Measurements from ENCODE around the gene KLHL17.
"Not testable (repeated sequence)": the region's sequence is repeated elsewhere in the genome, so short reads cannot be mapped to it uniquely, and the experiment has no call there.

The KLHL17 gene

DNA sequence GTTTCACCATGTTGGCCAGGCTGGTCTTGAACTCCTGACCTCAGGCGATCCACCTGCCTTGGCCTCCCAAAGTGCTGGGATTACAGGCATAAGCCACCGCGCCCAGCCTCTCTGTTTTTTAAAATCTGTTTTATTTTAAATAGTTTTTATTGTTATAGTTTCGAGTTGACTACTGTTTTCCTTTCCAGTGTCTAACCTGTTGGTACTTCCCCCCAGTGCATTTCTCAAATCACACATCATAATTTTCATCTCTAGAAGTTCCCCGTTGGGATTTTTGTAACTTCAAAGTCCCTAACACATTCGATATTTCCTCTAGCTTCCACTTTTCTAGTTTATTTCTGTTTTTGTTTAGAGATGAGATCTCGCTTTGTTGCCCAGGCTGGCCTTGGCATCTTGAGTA is 32.0 kb downstream of the KLHL17 start:
- no peaks in the 10 kb centered on the region for H3K36me3 ChIP-seq (replicated peaks; ENCODE audit: low read depth, low read length)
- peak overlapping the region; percentile 48 for H3K27ac ChIP-seq (ENCODE audit: low read length)
- H3K9ac ChIP-seq (ENCODE audit: low read length), result no peak overlapping the region
- no peaks in the 10 kb centered on the region for H3K79me2 ChIP-seq (ENCODE audit: low read length)
- H3K4me2 ChIP-seq (ENCODE audit: low read length), result peak overlapping the region; percentile 67
- H2AFZ ChIP-seq (ENCODE audit: low read depth, low read length), result no peak overlapping the region
- no peaks in the 10 kb centered on the region for H3K9me3 ChIP-seq (ENCODE audit: insufficient read depth, low read length)
- H3K27me3 ChIP-seq (ENCODE audit: low read depth, low read length), result peaks cover 23% of the 10 kb centered on the region
- H3K4me3 ChIP-seq (ENCODE audit: low read length), result 0 out of 2 replicates have a peak overlapping the region, but pooled peaks have one; percentile 27
- H4K20me1 ChIP-seq (ENCODE audit: insufficient read depth, low read length), result peaks cover 2% of the 10 kb centered on the region; the same call in 1 of the 2 replicates
- peaks cover 18% of the 10 kb centered on the region for H3K4me1 ChIP-seq (ENCODE audit: low read length)
- TF ChIP-seq CTCF (IDR thresholded peaks at IDR 0.05; ENCODE audit: low read depth, low read length) (no peak), EZH2phosphoT487 (IDR thresholded peaks at IDR 0.05; ENCODE audit: low read depth) (no peak)

DNA sequence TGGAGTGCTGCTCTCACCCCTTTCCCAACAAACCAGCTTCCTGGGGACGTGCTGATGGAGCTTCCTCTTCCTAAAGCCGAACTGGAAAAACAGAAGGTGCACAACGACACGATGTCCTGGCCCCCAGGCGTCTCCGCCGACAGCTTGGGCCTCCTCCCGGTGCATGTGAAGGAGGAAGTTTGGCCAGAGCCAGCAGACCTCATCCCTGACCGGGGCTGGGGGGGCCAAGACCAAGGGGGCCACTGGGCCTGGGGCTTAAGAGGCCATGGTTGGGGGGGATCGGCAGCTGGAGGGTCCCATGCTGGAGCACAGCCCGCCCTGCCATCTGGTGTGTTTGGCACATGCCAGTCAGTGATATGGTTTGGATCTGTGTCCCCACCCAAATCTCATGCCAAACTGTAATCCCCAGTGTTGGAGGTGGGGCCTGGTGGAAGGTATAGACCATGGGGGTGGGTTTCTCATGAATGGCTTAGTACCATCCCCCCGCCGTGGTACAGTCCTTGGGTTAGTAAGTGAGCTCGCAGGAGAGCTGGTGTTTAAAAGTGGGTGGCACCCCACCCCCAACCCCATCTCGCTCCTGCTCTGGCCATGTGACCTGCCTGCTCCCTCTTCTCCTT is 33.1 kb downstream of the KLHL17 start:
- H3K27me3 ChIP-seq (ENCODE audit: low read depth, low read length), result peaks cover 22% of the 10 kb centered on the region
- no peak for TF ChIP-seq EZH2phosphoT487 (IDR thresholded peaks at IDR 0.05; ENCODE audit: low read depth)
- TF ChIP-seq CTCF (IDR thresholded peaks at IDR 0.05; ENCODE audit: low read depth, low read length), result no peak
- no peaks in the 10 kb centered on the region for H3K36me3 ChIP-seq (replicated peaks; ENCODE audit: low read depth, low read length)
- H3K4me2 ChIP-seq (ENCODE audit: low read length), result no peak overlapping the region
- H3K4me3 ChIP-seq (ENCODE audit: low read length), result no peak overlapping the region
- peaks cover 2% of the 10 kb centered on the region; the same call in 1 of the 2 replicates for H4K20me1 ChIP-seq (ENCODE audit: insufficient read depth, low read length)
- H2AFZ ChIP-seq (ENCODE audit: low read depth, low read length), result no peak overlapping the region
- H3K27ac ChIP-seq (ENCODE audit: low read length), result no peak overlapping the region
- peaks cover 18% of the 10 kb centered on the region for H3K4me1 ChIP-seq (ENCODE audit: low read length)
- H3K9ac ChIP-seq (ENCODE audit: low read length), result no peak overlapping the region
- H3K79me2 ChIP-seq (ENCODE audit: low read length), result no peaks in the 10 kb centered on the region
- H3K9me3 ChIP-seq (ENCODE audit: insufficient read depth, low read length), result no peaks in the 10 kb centered on the region

GRCh38 chr1:994546-994945 is 34.2 kb downstream of the KLHL17 start:
- Histone ChIP-seq H3K4me1 (ENCODE audit: low read length) (peaks cover 18% of the 10 kb centered on the region), H3K27me3 (ENCODE audit: low read depth, low read length) (peaks cover 12% of the 10 kb centered on the region)
- not testable (repeated sequence) for H2AFZ ChIP-seq (ENCODE audit: low read depth, low read length); H3K79me2 ChIP-seq (ENCODE audit: low read length); H4K20me1 ChIP-seq (ENCODE audit: insufficient read depth, low read length); H3K9me3 ChIP-seq (ENCODE audit: insufficient read depth, low read length); H3K36me3 ChIP-seq (replicated peaks; ENCODE audit: low read depth, low read length); H3K4me3 ChIP-seq (ENCODE audit: low read length); H3K4me2 ChIP-seq (ENCODE audit: low read length); H3K27ac ChIP-seq (ENCODE audit: low read length); H3K9ac ChIP-seq (ENCODE audit: low read length)

- Histone ChIP-seq H3K27ac (ENCODE audit: low read length) (no peak overlapping the region), H3K4me3 (ENCODE audit: low read length) (no peak overlapping the region), H3K9me3 (ENCODE audit: insufficient read depth, low read length) (no peaks in the 10 kb centered on the region), H4K20me1 (ENCODE audit: insufficient read depth, low read length) (peaks cover 2% of the 10 kb centered on the region; the same call in 1 of the 2 replicates), H3K4me1 (ENCODE audit: low read length) (peaks cover 18% of the 10 kb centered on the region), H3K9ac (ENCODE audit: low read length) (no peak overlapping the region), H2AFZ (ENCODE audit: low read depth, low read length) (no peak overlapping the region), H3K79me2 (ENCODE audit: low read length) (no peaks in the 10 kb centered on the region), H3K27me3 (ENCODE audit: low read depth, low read length) (peaks cover 8% of the 10 kb centered on the region; the same call in 1 of the 2 replicates), H3K36me3 (replicated peaks; ENCODE audit: low read depth, low read length) (no peaks in the 10 kb centered on the region), H3K4me2 (ENCODE audit: low read length) (no peak overlapping the region)
- no peak for TF ChIP-seq CTCF (IDR thresholded peaks at IDR 0.05; ENCODE audit: low read depth, low read length)
- no peak for TF ChIP-seq EZH2phosphoT487 (IDR thresholded peaks at IDR 0.05; ENCODE audit: low read depth)
Measured at GRCh38 chr1:995665-996633, 35.6 kb downstream of the KLHL17 start.

Data from OCI-LY3 (cell line).